ENCODE measurements around the gene LSM8. TPM values are rescaled to one million over a fixed set of nuclear protein-coding genes. Genes with fewer than 3 reads are reported as not detected.

Gene LSM8
- total and polyA plus RNA-seq, 10 of the 15 experiments (the other 5 are each of a cell fraction or from before 2014, with no cell fraction given): 46.9 to 173 (median 111) TPM

DNA sequence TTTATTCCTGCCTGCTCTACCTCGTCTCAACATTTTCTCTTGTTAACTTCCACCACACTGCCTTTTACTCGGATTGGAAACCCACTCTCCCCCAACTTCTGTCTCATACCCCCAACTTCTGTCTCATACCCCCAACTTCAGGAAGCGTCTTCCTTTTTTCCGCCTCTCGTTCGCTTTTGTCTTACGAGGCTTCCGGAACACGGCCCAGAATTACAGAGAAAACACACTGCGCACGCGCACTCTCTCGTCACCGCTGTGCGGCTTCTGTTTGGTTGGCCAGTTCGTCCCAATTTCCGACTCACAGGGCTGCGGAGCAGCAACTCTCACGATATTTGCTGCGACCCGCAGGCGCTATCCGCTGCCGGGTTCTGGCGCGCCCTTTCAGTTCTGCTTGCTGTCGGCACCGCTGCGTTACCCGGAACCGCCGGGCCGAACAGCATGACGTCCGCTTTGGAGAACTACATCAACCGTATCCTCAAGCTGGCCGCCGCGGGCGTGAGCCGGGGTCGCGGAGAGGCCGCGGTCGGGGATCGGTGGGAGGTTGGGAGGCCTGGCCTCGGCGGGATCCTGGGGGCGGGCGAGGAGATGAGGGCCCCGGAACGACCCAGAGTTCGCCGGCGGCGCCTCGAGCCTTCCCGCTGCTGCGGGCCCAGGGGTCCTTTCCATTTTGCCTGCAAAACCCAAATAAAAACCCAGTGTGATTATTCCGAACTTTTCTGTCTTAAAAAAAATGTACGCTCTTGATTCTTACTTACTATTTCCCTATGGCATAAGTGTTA lies at the start of gene LSM8 (continued):
- TF ChIP-seq, protein P1, sequence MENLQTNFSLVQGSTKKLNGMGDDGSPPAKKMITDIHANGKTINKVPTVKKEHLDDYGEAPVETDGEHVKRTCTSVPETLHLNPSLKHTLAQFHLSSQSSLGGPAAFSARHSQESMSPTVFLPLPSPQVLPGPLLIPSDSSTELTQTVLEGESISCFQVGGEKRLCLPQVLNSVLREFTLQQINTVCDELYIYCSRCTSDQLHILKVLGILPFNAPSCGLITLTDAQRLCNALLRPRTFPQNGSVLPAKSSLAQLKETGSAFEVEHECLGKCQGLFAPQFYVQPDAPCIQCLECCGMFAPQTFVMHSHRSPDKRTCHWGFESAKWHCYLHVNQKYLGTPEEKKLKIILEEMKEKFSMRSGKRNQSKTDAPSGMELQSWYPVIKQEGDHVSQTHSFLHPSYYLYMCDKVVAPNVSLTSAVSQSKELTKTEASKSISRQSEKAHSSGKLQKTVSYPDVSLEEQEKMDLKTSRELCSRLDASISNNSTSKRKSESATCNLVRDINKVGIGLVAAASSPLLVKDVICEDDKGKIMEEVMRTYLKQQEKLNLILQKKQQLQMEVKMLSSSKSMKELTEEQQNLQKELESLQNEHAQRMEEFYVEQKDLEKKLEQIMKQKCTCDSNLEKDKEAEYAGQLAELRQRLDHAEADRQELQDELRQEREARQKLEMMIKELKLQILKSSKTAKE (IDR thresholded peaks at IDR 0.05; ENCODE audit: low read depth, poor library complexity, severe bottlenecking): peak; percentile 41
- TF ChIP-seq, protein P2, sequence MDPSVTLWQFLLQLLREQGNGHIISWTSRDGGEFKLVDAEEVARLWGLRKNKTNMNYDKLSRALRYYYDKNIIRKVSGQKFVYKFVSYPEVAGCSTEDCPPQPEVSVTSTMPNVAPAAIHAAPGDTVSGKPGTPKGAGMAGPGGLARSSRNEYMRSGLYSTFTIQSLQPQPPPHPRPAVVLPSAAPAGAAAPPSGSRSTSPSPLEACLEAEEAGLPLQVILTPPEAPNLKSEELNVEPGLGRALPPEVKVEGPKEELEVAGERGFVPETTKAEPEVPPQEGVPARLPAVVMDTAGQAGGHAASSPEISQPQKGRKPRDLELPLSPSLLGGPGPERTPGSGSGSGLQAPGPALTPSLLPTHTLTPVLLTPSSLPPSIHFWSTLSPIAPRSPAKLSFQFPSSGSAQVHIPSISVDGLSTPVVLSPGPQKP (IDR thresholded peaks at IDR 0.05; ENCODE audit: low read depth, low read length): peak; percentile 56; the same call in 1 of the 2 replicates
- TF ChIP-seq, protein P3, sequence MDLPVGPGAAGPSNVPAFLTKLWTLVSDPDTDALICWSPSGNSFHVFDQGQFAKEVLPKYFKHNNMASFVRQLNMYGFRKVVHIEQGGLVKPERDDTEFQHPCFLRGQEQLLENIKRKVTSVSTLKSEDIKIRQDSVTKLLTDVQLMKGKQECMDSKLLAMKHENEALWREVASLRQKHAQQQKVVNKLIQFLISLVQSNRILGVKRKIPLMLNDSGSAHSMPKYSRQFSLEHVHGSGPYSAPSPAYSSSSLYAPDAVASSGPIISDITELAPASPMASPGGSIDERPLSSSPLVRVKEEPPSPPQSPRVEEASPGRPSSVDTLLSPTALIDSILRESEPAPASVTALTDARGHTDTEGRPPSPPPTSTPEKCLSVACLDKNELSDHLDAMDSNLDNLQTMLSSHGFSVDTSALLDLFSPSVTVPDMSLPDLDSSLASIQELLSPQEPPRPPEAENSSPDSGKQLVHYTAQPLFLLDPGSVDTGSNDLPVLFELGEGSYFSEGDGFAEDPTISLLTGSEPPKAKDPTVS (IDR thresholded peaks at IDR 0.05; ENCODE audit: low read depth, low read length): 0 out of 2 replicates have a peak, but pooled peaks have one; percentile 56
- TF ChIP-seq ZNF24 (IDR thresholded peaks at IDR 0.05) (no peak), NRF1 (conservative IDR thresholded peaks at IDR 0.05; ENCODE audit: low read depth, low read length) (peak; percentile 66), SMAD5 (IDR thresholded peaks at IDR 0.05; ENCODE audit: low read depth) (peak; percentile 96; the same call in 1 of the 2 replicates), ETV6 (conservative IDR thresholded peaks at IDR 0.05 in 1 of 2, IDR thresholded peaks at IDR 0.05 in 1 of 2; ENCODE audit: borderline replicate concordance in 1 of 2, low read depth in 1 of 2) (no peak; a peak in 1 of 4 replicates), BRCA1 (IDR thresholded peaks at IDR 0.05; ENCODE audit: low read depth, low read length) (peak; percentile 77), TARDBP (IDR thresholded peaks at IDR 0.05; ENCODE audit: borderline replicate concordance) (no peak), EZH2 (IDR thresholded peaks at IDR 0.05; ENCODE audit: borderline replicate concordance, control insufficient read depth, low read depth, low read length) (no peak), PAX8 (IDR thresholded peaks at IDR 0.05) (no peak), NFYB (IDR thresholded peaks at IDR 0.05; ENCODE audit: insufficient read depth, low read depth, low read length) (peak; percentile 57; the same call in 1 of the 2 replicates)
- TF ChIP-seq, protein P4, sequence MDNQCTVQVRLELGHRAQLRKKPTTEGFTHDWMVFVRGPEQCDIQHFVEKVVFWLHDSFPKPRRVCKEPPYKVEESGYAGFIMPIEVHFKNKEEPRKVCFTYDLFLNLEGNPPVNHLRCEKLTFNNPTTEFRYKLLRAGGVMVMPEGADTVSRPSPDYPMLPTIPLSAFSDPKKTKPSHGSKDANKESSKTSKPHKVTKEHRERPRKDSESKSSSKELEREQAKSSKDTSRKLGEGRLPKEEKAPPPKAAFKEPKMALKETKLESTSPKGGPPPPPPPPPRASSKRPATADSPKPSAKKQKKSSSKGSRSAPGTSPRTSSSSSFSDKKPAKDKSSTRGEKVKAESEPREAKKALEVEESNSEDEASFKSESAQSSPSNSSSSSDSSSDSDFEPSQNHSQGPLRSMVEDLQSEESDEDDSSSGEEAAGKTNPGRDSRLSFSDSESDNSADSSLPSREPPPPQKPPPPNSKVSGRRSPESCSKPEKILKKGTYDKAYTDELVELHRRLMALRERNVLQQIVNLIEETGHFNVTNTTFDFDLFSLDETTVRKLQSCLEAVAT (IDR thresholded peaks at IDR 0.05): peak; percentile 94
- TF ChIP-seq, protein P5, sequence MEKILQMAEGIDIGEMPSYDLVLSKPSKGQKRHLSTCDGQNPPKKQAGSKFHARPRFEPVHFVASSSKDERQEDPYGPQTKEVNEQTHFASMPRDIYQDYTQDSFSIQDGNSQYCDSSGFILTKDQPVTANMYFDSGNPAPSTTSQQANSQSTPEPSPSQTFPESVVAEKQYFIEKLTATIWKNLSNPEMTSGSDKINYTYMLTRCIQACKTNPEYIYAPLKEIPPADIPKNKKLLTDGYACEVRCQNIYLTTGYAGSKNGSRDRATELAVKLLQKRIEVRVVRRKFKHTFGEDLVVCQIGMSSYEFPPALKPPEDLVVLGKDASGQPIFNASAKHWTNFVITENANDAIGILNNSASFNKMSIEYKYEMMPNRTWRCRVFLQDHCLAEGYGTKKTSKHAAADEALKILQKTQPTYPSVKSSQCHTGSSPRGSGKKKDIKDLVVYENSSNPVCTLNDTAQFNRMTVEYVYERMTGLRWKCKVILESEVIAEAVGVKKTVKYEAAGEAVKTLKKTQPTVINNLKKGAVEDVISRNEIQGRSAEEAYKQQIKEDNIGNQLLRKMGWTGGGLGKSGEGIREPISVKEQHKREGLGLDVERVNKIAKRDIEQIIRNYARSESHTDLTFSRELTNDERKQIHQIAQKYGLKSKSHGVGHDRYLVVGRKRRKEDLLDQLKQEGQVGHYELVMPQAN (conservative IDR thresholded peaks at IDR 0.05): peak; percentile 89
- TF ChIP-seq, protein P6, sequence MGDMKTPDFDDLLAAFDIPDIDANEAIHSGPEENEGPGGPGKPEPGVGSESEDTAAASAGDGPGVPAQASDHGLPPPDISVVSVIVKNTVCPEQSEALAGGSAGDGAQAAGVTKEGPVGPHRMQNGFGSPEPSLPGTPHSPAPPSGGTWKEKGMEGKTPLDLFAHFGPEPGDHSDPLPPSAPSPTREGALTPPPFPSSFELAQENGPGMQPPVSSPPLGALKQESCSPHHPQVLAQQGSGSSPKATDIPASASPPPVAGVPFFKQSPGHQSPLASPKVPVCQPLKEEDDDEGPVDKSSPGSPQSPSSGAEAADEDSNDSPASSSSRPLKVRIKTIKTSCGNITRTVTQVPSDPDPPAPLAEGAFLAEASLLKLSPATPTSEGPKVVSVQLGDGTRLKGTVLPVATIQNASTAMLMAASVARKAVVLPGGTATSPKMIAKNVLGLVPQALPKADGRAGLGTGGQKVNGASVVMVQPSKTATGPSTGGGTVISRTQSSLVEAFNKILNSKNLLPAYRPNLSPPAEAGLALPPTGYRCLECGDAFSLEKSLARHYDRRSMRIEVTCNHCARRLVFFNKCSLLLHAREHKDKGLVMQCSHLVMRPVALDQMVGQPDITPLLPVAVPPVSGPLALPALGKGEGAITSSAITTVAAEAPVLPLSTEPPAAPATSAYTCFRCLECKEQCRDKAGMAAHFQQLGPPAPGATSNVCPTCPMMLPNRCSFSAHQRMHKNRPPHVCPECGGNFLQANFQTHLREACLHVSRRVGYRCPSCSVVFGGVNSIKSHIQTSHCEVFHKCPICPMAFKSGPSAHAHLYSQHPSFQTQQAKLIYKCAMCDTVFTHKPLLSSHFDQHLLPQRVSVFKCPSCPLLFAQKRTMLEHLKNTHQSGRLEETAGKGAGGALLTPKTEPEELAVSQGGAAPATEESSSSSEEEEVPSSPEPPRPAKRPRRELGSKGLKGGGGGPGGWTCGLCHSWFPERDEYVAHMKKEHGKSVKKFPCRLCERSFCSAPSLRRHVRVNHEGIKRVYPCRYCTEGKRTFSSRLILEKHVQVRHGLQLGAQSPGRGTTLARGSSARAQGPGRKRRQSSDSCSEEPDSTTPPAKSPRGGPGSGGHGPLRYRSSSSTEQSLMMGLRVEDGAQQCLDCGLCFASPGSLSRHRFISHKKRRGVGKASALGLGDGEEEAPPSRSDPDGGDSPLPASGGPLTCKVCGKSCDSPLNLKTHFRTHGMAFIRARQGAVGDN (IDR thresholded peaks at IDR 0.05): peak; percentile 72; the same call in 1 of the 2 replicates
